DOHH2 (cell line): ENCODE measurements around the gene CUL3.
A peak's percentile ranks its signal among the peaks of the same experiment; 100 is the strongest.

Experiments
- H3F3A ChIP-seq: fragments of 200-600 bp; sonication (generic), shearing (Covaris generic); 2 replicates; pipeline ENCODE4 v1.6.0; 2016; ENCODE audit warnings: antibody characterized with exemption, mild to moderate bottlenecking; ENCODE audit not compliant: control insufficient read depth, insufficient read depth
- H3K27ac ChIP-seq: fragments of 200-600 bp; sonication (generic); 2 replicates; pipeline ENCODE4 v1.5.1; 2014; ENCODE audit warnings: low read depth, mild to moderate bottlenecking, low read length, moderate library complexity
- H3K27me3 ChIP-seq: fragments of 200-600 bp; sonication (generic); 2 replicates; pipeline ENCODE4 v1.6.1; 2014; ENCODE audit warnings: mild to moderate bottlenecking, low read length, mixed read lengths; ENCODE audit not compliant: control insufficient read depth
- H3K36me3 ChIP-seq: fragments of 200-600 bp; sonication (generic); 2 replicates; pipeline ENCODE4 v1.6.1; 2014; ENCODE audit warnings: mild to moderate bottlenecking, low read length, moderate library complexity, mixed read lengths; ENCODE audit not compliant: control insufficient read depth
- H3K4me1 ChIP-seq: fragments of 200-600 bp; sonication (generic); 2 replicates; pipeline ENCODE4 v1.6.1; 2014; ENCODE audit warnings: mild to moderate bottlenecking, low read length, mixed read lengths; ENCODE audit not compliant: control insufficient read depth
- H3K4me2 ChIP-seq: fragments of 200-600 bp; sonication (generic); 2 replicates; pipeline ENCODE4 v1.6.0; 2014; ENCODE audit warnings: mild to moderate bottlenecking, low read length, moderate library complexity
- H3K4me3 ChIP-seq: fragments of 200-600 bp; sonication (generic); 2 replicates; pipeline ENCODE4 v1.5.1; 2014; ENCODE audit warnings: mild to moderate bottlenecking, low read length, mixed read lengths
- H3K79me2 ChIP-seq: fragments of 200-600 bp; sonication (generic); 2 replicates; pipeline ENCODE4 v1.6.1; 2014; ENCODE audit warnings: mild to moderate bottlenecking, low read length, mixed read lengths; ENCODE audit not compliant: control insufficient read depth
- H3K9me2 ChIP-seq: fragments of 200-600 bp; sonication (generic); replicated peaks from 2 replicates; pipeline ENCODE4 v1.6.1; 2014; ENCODE audit warnings: mild to moderate bottlenecking, low read length, mixed read lengths; ENCODE audit not compliant: control insufficient read depth
- H3K9me3 ChIP-seq: fragments of 200-600 bp; sonication (generic); 2 replicates; pipeline ENCODE4 v1.6.1; 2014; ENCODE audit warnings: antibody characterized with exemption, low read length, mixed read lengths; ENCODE audit not compliant: control insufficient read depth, insufficient read depth
- H4K20me1 ChIP-seq: fragments of 200-600 bp; sonication (generic); 2 replicates; pipeline ENCODE4 v1.6.0; 2014; ENCODE audit warnings: low read depth, mild to moderate bottlenecking, antibody characterized with exemption, low read length, moderate library complexity; ENCODE audit not compliant: control insufficient read depth, insufficient read depth
- EZH2phosphoT487 ChIP-seq: fragments of 200-600 bp; sonication (generic); IDR thresholded peaks from 2 replicates; pipeline ENCODE4 v1.6.1; 2017; ENCODE audit warnings: borderline replicate concordance, mild to moderate bottlenecking, antibody characterized with exemption, low read length, moderate library complexity, mixed read lengths
- TF ChIP-seq, protein P1 (sequence below): fragments of 200-600 bp; sonication (generic); IDR thresholded peaks from one replicate; pipeline ENCODE4 v1.5.1; 2014; ENCODE audit warnings: antibody characterized with exemption, mild to moderate bottlenecking, low read depth, low read length; ENCODE audit not compliant: poor library complexity, severe bottlenecking

The CUL3 gene

DNA sequence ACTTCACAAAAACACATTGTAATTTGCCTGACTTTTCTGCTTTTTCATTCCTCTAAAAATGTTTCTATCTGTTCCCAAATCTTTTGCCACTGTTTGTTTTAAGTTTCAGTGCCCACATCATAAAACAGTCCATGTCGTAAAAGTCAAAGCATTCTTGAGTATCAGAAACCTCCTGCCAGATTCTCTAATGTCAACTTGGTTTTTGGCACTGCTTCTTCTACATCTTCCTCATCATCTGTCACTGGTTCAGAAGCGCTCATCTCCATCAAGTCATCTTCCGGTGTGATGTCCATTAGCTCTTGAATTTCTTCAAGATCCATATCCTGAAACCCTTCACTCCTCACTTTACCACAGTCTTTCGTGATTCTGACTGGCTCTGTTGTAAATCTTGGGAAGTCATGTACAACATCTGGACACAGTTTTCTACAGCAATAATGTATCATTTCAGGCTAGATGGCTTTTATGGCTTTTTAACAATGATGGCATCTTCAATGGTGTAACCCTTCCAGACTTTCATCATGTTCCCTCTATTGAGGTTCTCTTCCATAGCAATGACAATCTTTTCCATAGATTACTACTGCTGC is 19.6 kb downstream of the CUL3 start:
- Histone ChIP-seq H3K9me2 (no peaks in the 10 kb centered on the region), H3K9me3 (no peaks in the 10 kb centered on the region), H3K27me3 (no peaks in the 10 kb centered on the region), H4K20me1 (peaks cover 41% of the 10 kb centered on the region; the same call in 1 of the 2 replicates), H3K4me2 (no peak overlapping the region), H3K36me3 (peaks cover 65% of the 10 kb centered on the region), H3K4me3 (no peak overlapping the region), H3F3A (no peaks in the 10 kb centered on the region), H3K4me1 (peaks cover 61% of the 10 kb centered on the region), H3K79me2 (peaks cover 100% of the 10 kb centered on the region), H3K27ac (no peak overlapping the region)
- TF ChIP-seq EZH2phosphoT487 = no peak
- TF ChIP-seq, protein P1, sequence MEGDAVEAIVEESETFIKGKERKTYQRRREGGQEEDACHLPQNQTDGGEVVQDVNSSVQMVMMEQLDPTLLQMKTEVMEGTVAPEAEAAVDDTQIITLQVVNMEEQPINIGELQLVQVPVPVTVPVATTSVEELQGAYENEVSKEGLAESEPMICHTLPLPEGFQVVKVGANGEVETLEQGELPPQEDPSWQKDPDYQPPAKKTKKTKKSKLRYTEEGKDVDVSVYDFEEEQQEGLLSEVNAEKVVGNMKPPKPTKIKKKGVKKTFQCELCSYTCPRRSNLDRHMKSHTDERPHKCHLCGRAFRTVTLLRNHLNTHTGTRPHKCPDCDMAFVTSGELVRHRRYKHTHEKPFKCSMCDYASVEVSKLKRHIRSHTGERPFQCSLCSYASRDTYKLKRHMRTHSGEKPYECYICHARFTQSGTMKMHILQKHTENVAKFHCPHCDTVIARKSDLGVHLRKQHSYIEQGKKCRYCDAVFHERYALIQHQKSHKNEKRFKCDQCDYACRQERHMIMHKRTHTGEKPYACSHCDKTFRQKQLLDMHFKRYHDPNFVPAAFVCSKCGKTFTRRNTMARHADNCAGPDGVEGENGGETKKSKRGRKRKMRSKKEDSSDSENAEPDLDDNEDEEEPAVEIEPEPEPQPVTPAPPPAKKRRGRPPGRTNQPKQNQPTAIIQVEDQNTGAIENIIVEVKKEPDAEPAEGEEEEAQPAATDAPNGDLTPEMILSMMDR = no peak

DNA sequence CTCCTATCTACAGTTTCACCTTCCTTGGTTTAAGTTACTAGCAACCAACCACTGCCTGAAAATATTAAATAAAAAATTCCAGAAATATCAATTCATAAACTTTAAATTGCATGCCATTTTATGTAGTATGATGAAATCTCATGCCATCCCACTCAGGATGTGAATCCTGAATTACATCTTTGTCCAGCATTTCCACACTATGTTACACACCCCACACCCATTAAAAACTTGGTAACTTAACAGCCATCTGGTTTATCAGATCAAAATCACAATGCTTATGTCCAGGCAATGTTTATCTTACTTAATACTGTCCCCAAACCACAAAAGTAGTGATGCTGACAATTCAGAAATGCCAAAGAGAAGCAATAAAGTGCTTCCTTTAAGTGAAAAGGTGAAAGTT is 21.6 kb downstream of the CUL3 start:
- TF ChIP-seq EZH2phosphoT487 = no peak
- TF ChIP-seq, protein P1 = no peak
- peaks cover 58% of the 10 kb centered on the region for H3K4me1 ChIP-seq
- H3K4me2 ChIP-seq = peak overlapping the region; percentile 45
- H3K4me3 ChIP-seq = no peak overlapping the region
- no peak overlapping the region for H3K27ac ChIP-seq
- no peaks in the 10 kb centered on the region for H3K9me3 ChIP-seq
- peaks cover 36% of the 10 kb centered on the region; the same call in 1 of the 2 replicates for H4K20me1 ChIP-seq
- no peaks in the 10 kb centered on the region for H3F3A ChIP-seq
- peaks cover 100% of the 10 kb centered on the region for H3K79me2 ChIP-seq
- no peaks in the 10 kb centered on the region for H3K27me3 ChIP-seq
- H3K36me3 ChIP-seq = peaks cover 55% of the 10 kb centered on the region
- no peaks in the 10 kb centered on the region for H3K9me2 ChIP-seq

DNA sequence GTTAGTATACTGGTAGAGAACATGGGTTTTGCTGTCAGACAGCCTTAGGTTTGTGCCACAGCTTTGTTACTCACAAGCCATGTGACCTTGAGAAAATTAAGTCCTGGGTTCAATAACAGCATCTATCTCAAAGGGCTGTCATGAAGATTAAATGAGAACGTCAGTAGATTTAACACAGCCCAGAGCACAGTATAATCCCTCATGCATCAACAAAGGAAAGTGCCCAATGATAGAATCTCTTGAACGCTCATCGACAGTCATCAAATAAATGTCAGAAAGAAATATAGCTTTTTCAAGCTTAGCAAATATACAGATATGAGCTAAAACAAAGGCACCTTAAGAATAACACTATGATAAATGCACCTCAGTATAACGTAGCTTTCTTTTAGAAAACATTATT is 22.3 kb downstream of the CUL3 start:
- H3K4me2 ChIP-seq = peak overlapping the region; percentile 45
- peaks cover 55% of the 10 kb centered on the region for H3K36me3 ChIP-seq
- H3K9me3 ChIP-seq = no peaks in the 10 kb centered on the region
- H3K79me2 ChIP-seq = peaks cover 100% of the 10 kb centered on the region
- no peaks in the 10 kb centered on the region for H3K9me2 ChIP-seq
- H3K27ac ChIP-seq = no peak overlapping the region
- H4K20me1 ChIP-seq = peaks cover 31% of the 10 kb centered on the region; the same call in 1 of the 2 replicates
- peak overlapping the region; percentile 11; the same call in 1 of the 2 replicates for H3K4me3 ChIP-seq
- no peaks in the 10 kb centered on the region for H3F3A ChIP-seq
- peaks cover 58% of the 10 kb centered on the region for H3K4me1 ChIP-seq
- TF ChIP-seq, protein P1 = no peak
- TF ChIP-seq EZH2phosphoT487 = no peak
- no peaks in the 10 kb centered on the region for H3K27me3 ChIP-seq
